Measurements from ENCODE around the gene PRSS48. TPM values are rescaled to one million over a fixed set of nuclear protein-coding genes. Genes with fewer than 3 reads are reported as not detected.
A peak's percentile ranks its signal among the peaks of the same experiment; 100 is the strongest.

The PRSS48 gene
- polyA plus RNA-seq, 2 of the 4 experiments (the other 2 are of a cell fraction): not detected

DNA sequence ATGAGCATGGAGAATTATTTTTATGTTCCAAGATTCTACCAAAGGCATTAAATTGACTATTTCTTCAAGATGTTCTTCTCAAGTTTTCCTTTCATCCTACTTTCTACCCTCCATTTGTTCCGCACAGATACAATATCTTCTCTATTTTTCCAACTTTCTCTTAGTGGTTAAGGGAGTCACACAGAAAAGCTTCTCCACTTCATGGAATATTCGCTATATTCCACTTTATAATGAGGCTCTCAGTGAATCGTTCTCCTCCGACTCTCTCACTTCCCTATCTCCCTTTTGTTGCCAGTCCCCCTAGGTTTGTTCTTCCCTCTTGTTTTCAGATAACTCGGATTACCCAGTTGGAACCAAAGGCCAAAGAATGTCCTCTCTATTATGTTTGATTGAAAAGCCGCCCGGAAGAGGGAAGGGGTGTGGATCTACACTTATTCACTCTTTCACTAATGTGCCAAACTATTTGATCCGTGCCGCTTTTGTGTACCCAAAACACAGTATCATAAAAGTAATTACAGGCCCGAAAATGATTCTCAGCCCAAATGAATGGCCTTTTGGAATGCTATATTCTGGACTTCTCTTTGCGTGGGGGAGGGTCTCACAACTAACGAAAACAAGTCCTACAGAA lies 47.3 kb downstream of the PRSS48 start:
- CTCF ChIA-PET: interaction anchor here (0.5 to 1.3 kb wide), 4 partner anchors 10 to 207 kb away, joined by 3 to 4 read pairs (median 4); no protein-coding TSS in a partner anchor
- 13% methylated on average over 12 of the region's 12 CpGs for WGBS (ENCODE audit: missing lambda C conversion rate)
- peak overlapping the region; percentile 80 to 96 for H3K27ac ChIP-seq
- H3K9me3 ChIP-seq: no peaks in the 10 kb centered on the region
- no peak for ATAC-seq
- no peak for TF ChIP-seq RCOR1 (IDR thresholded peaks at IDR 0.05; ENCODE audit: low read depth, low read length)
- peak in 1 of 2 experiments; percentile 10 for DNase-seq (ENCODE audit: low read depth in 1 of 2, low spot score in 1 of 2)
- no peak for FAIRE-seq
- peak overlapping the region; percentile 79 for H3K4me2 ChIP-seq
- H3K4me1 ChIP-seq: peaks cover 32% of the 10 kb centered on the region
- peak overlapping the region; percentile 76 for H3K4me3 ChIP-seq
- POLR2A ChIA-PET: interaction anchor here (0.7 to 2.0 kb wide), 2 partner anchors 8 to 1861 kb away, joined by 3 to 15 read pairs; no protein-coding TSS in a partner anchor

DNA sequence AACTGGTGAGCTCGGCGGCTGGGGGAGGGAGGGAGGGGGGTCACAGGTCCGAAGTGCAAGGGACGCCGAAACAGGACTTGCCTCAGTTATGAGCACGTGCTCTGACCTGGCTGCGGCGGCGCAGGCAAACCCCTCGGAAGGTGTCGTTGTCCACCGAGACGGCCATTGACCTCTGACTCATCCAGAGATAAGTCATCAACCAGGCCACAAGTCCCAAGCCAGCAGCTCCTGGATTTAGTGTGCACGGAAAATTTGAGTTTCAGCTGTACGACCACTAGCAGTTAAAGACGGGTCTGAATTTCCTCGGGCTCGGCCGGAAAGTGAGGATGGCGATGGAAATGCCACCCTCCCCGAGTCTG lies 47.8 kb downstream of the PRSS48 start:
- ATAC-seq (peak; percentile 71 to 86), DNase-seq (ENCODE audit: low read depth in 1 of 2, low spot score in 1 of 2) (peak; percentile 52 to 80), FAIRE-seq (no peak)
- ChIA-PET POLR2A (interaction anchor here (0.7 to 2.0 kb wide), 3 partner anchors 9 to 1860 kb away, joined by 3 to 15 read pairs (median 3); no protein-coding TSS in a partner anchor), CTCF (interaction anchor here (0.5 to 1.3 kb wide), 6 partner anchors 10 to 367 kb away, joined by 3 to 4 read pairs (median 3); no protein-coding TSS in a partner anchor)
- 0% methylated on average over 5 of the region's 21 CpGs for WGBS (ENCODE audit: missing lambda C conversion rate)
- peak overlapping the region; percentile 76 for H3K4me3 ChIP-seq
- peak overlapping the region; percentile 80 to 96 for H3K27ac ChIP-seq
- H3K4me1 ChIP-seq: peaks cover 37% of the 10 kb centered on the region
- H3K9me3 ChIP-seq: no peaks in the 10 kb centered on the region
- H3K4me2 ChIP-seq: peak overlapping the region; percentile 79
- TF ChIP-seq RAD21 (conservative IDR thresholded peaks at IDR 0.05 in 1 of 2, IDR thresholded peaks at IDR 0.05 in 1 of 2): no peak
- no peak for TF ChIP-seq NR3C1 (IDR thresholded peaks at IDR 0.05)
- TF ChIP-seq FOSL2 (IDR thresholded peaks at IDR 0.05): peak; percentile 61
- TF ChIP-seq FOSL2 (CRISPR knock-in tag; IDR thresholded peaks at IDR 0.05): peak; percentile 80
- TF ChIP-seq SMC3 (IDR thresholded peaks at IDR 0.05): no peak
- no peak for TF ChIP-seq TFCP2L1 (CRISPR knock-in tag; IDR thresholded peaks at IDR 0.05)
- TF ChIP-seq RARB (CRISPR knock-in tag; IDR thresholded peaks at IDR 0.05): no peak
- TF ChIP-seq MYC (IDR thresholded peaks at IDR 0.05; ENCODE audit: borderline replicate concordance, low read length): 0 out of 2 replicates have a peak, but pooled peaks have one; percentile 28
- no peak for TF ChIP-seq CHD4 (IDR thresholded peaks at IDR 0.05; ENCODE audit: borderline replicate concordance)
- no peak for TF ChIP-seq ZSCAN20 (CRISPR knock-in tag; IDR thresholded peaks at IDR 0.05)
- TF ChIP-seq, protein P1, sequence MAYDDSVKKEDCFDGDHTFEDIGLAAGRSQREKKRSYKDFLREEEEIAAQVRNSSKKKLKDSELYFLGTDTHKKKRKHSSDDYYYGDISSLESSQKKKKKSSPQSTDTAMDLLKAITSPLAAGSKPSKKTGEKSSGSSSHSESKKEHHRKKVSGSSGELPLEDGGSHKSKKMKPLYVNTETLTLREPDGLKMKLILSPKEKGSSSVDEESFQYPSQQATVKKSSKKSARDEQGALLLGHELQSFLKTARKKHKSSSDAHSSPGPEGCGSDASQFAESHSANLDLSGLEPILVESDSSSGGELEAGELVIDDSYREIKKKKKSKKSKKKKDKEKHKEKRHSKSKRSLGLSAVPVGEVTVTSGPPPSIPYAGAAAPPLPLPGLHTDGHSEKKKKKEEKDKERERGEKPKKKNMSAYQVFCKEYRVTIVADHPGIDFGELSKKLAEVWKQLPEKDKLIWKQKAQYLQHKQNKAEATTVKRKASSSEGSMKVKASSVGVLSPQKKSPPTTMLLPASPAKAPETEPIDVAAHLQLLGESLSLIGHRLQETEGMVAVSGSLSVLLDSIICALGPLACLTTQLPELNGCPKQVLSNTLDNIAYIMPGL (CRISPR knock-in tag; IDR thresholded peaks at IDR 0.05; ENCODE audit: borderline replicate concordance): no peak
- TF ChIP-seq CBX8 (IDR thresholded peaks at IDR 0.05): no peak
- TF ChIP-seq GATA3 (IDR thresholded peaks at IDR 0.05; ENCODE audit: borderline replicate concordance): no peak
- TF ChIP-seq, protein P2, sequence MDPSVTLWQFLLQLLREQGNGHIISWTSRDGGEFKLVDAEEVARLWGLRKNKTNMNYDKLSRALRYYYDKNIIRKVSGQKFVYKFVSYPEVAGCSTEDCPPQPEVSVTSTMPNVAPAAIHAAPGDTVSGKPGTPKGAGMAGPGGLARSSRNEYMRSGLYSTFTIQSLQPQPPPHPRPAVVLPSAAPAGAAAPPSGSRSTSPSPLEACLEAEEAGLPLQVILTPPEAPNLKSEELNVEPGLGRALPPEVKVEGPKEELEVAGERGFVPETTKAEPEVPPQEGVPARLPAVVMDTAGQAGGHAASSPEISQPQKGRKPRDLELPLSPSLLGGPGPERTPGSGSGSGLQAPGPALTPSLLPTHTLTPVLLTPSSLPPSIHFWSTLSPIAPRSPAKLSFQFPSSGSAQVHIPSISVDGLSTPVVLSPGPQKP (IDR thresholded peaks at IDR 0.05; ENCODE audit: low read depth, low read length): no peak
- no peak for TF ChIP-seq HOXB13 (CRISPR knock-in tag; IDR thresholded peaks at IDR 0.05; ENCODE audit: low read depth)
- TF ChIP-seq, protein P3, sequence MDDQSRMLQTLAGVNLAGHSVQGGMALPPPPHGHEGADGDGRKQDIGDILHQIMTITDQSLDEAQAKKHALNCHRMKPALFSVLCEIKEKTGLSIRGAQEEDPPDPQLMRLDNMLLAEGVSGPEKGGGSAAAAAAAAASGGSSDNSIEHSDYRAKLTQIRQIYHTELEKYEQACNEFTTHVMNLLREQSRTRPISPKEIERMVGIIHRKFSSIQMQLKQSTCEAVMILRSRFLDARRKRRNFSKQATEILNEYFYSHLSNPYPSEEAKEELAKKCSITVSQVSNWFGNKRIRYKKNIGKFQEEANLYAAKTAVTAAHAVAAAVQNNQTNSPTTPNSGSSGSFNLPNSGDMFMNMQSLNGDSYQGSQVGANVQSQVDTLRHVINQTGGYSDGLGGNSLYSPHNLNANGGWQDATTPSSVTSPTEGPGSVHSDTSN (IDR thresholded peaks at IDR 0.05): no peak
- no peak for TF ChIP-seq HOXB5 (CRISPR knock-in tag; IDR thresholded peaks at IDR 0.05)
- no peak for TF ChIP-seq EP300 (IDR thresholded peaks at IDR 0.05)
- no peak for TF ChIP-seq MAZ (IDR thresholded peaks at IDR 0.05; ENCODE audit: borderline replicate concordance, low read depth, low read length)
- no peak for TF ChIP-seq EHMT2 (IDR thresholded peaks at IDR 0.05; ENCODE audit: low read depth)
- TF ChIP-seq, protein P4, sequence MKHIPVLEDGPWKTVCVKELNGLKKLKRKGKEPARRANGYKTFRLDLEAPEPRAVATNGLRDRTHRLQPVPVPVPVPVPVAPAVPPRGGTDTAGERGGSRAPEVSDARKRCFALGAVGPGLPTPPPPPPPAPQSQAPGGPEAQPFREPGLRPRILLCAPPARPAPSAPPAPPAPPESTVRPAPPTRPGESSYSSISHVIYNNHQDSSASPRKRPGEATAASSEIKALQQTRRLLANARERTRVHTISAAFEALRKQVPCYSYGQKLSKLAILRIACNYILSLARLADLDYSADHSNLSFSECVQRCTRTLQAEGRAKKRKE (CRISPR knock-in tag; IDR thresholded peaks at IDR 0.05; ENCODE audit: low read depth): no peak
- no peak for TF ChIP-seq JUN (IDR thresholded peaks at IDR 0.05)
- TF ChIP-seq RNF2 (IDR thresholded peaks at IDR 0.05; ENCODE audit: borderline replicate concordance, low read depth): no peak
- peak; percentile 46; the same call in 1 of the 2 replicates for TF ChIP-seq JUNB (IDR thresholded peaks at IDR 0.05)
- no peak for TF ChIP-seq KDM1A (IDR thresholded peaks at IDR 0.05; ENCODE audit: low read depth)
- no peak for TF ChIP-seq HDAC2 (IDR thresholded peaks at IDR 0.05)
- no peak for TF ChIP-seq CHD2 (IDR thresholded peaks at IDR 0.05; ENCODE audit: low read length, partially characterized antibody)
- no peak for TF ChIP-seq ZC3H11A (IDR thresholded peaks at IDR 0.05)
- no peak for TF ChIP-seq KDM5A (IDR thresholded peaks at IDR 0.05)
- TF ChIP-seq, protein P5, sequence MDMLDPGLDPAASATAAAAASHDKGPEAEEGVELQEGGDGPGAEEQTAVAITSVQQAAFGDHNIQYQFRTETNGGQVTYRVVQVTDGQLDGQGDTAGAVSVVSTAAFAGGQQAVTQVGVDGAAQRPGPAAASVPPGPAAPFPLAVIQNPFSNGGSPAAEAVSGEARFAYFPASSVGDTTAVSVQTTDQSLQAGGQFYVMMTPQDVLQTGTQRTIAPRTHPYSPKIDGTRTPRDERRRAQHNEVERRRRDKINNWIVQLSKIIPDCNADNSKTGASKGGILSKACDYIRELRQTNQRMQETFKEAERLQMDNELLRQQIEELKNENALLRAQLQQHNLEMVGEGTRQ (IDR thresholded peaks at IDR 0.05): 0 out of 2 replicates have a peak, but pooled peaks have one; percentile 20
- no peak for TF ChIP-seq NFE2L2 (conservative IDR thresholded peaks at IDR 0.05; ENCODE audit: low read length)
